SJCRH30 (cell line): ENCODE measurements around the gene COL5A1. TPM values are rescaled to one million over a fixed set of nuclear protein-coding genes. Genes with fewer than 3 reads are reported as not detected.
A peak's percentile ranks its signal among the peaks of the same experiment; 100 is the strongest.
"Not testable (repeated sequence)": the region's sequence is repeated elsewhere in the genome, so short reads cannot be mapped to it uniquely, and the experiment has no call there.

Source experiments
- DNase-seq, 2 experiments: peaks; one replicate each; pipeline ENCODE4 v3.0.0-alpha.2; 2015 to 2020
- H3K27ac ChIP-seq: fragments of 250-450 bp; sonication (Bioruptor Pico); 2 replicates; pipeline ENCODE4 v1.5.1; 2020; ENCODE audit warnings: mild to moderate bottlenecking, moderate library complexity
- H3K27me3 ChIP-seq: fragments of 250-450 bp; sonication (Bioruptor Pico); 2 replicates; pipeline ENCODE4 v1.5.1; 2020; ENCODE audit warnings: mild to moderate bottlenecking, moderate library complexity
- H3K36me3 ChIP-seq: fragments of 250-450 bp; sonication (Bioruptor Pico); 2 replicates; pipeline ENCODE4 v1.5.1; 2020; ENCODE audit warnings: mild to moderate bottlenecking, moderate library complexity
- H3K4me1 ChIP-seq: fragments of 250-450 bp; sonication (Bioruptor Pico); 2 replicates; pipeline ENCODE4 v1.5.1; 2020; ENCODE audit warnings: mild to moderate bottlenecking, moderate library complexity
- H3K4me3 ChIP-seq: fragments of 250-450 bp; sonication (Bioruptor Pico); 2 replicates; pipeline ENCODE4 v1.5.1; 2020; ENCODE audit warnings: mild to moderate bottlenecking, moderate library complexity
- H3K9me3 ChIP-seq: fragments of 250-450 bp; sonication (Bioruptor Pico); replicated peaks from 2 replicates; pipeline ENCODE4 v1.5.1; 2020; ENCODE audit warnings: mild to moderate bottlenecking, moderate library complexity
- total RNA-seq: library from RNA; depleted of rRNA; stranded (reverse); fragments of >200 nt; shearing (Covaris generic); gene quantifications from 2 replicates; pipeline ENCODE4 v1.2.3, GENCODE V29; 2014

COL5A1 gene
- total RNA-seq, 1 experiment from 2014 or later: 32.1 TPM

DNA sequence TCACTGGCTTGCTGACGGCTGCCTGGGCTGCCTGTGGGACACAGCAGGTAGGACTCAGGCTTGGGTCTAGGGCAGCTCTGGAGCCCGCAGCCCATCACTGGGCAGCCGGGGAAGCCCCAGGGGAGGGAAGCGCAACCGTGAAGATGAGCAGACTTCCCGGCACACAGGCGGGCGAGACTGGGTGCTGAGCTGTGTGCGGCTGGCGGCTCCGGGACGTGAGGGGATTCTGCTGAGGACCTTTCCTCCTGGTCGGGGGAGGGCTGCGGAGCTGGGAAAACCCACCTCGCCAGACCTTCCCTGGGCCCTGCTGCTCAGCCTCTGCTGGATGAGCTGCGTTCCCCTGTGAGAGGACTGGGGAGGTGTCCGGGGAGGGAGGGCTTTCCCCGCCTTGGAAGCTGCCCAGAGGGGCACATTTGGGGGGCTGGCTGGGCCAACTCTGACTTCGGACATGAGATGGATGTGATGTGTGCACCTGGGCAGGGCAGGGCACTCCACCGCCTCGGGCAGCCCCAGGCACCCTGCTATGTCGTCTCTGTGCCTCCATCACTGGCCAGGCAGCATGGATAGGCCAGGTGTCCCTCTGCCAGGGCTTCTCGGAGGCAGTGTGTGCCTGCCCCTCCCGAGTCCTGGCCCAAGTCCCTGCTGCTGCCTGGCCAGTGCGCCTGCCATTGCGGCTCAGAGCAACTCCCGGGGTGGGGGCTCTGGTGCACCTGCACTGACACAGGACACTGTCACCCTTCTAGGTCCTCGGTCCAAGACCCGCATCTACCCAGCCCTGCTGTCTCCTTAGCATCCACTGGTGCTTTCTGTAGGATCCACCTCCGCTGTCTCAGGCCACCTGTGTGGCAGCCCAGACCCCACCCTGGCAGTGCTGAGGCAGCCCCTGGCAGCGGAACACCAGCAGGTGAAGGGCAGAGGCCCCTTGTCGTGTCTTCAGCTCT is 66.4 kb downstream of the COL5A1 start:
- Histone ChIP-seq H3K9me3 (no peaks in the 10 kb centered on the region), H3K36me3 (0 out of 2 replicates have a peak, but pooled peaks cover 2% of the 10 kb centered on the region), H3K27me3 (no peaks in the 10 kb centered on the region), H3K27ac (peak overlapping the region; percentile 71), H3K4me3 (no peak overlapping the region), H3K4me1 (peaks cover 19% of the 10 kb centered on the region)
- no peak for DNase-seq

DNA sequence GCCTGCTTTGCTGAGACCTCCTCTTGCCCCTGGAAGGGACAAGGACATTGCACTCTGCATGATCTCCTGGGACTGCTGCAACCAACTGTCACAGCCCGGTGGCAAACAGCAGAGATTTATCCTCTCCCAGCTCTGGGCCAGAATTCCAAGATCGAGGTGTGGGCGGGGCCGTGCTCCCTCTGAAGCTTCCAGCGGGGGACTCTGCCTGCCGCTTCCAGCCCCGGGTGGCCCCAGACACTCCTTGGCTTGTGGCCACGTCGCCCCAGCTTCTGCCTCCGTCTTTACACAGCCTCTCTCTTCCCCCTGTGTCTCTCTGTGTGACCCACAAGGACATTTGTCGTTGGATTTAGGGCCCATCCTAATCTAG is 67.1 kb downstream of the COL5A1 start:
- Histone ChIP-seq H3K4me1 (peaks cover 19% of the 10 kb centered on the region), H3K9me3 (no peaks in the 10 kb centered on the region), H3K27ac (no peak overlapping the region), H3K4me3 (no peak overlapping the region), H3K27me3 (no peaks in the 10 kb centered on the region), H3K36me3 (0 out of 2 replicates have a peak, but pooled peaks cover 2% of the 10 kb centered on the region)
- no peak for DNase-seq

GRCh38 chr9:134709512-134710270 is 68.1 kb downstream of the COL5A1 start:
- H3K4me1 ChIP-seq: peaks cover 19% of the 10 kb centered on the region
- H3K4me3 ChIP-seq: no peak overlapping the region
- no peaks in the 10 kb centered on the region for H3K9me3 ChIP-seq
- H3K36me3 ChIP-seq: 0 out of 2 replicates have a peak, but pooled peaks cover 2% of the 10 kb centered on the region
- no peaks in the 10 kb centered on the region for H3K27me3 ChIP-seq
- DNase-seq: no peak
- no peak overlapping the region for H3K27ac ChIP-seq

DNA sequence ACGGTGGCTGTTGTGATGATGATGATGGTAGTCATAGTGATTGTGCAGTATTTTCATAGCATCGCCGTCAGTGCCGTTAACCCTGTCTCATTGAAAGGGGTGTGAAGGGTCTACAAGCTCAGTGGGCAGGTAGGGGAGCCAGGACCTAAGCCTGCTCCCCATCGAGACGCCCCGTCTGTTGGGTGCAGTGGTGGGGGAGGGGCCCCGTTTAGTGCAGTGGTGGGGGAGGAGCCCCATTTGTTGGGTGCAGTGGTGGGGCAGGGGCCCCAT is 68.6 kb downstream of the COL5A1 start:
- Histone ChIP-seq H3K36me3 (0 out of 2 replicates have a peak, but pooled peaks cover 2% of the 10 kb centered on the region), H3K4me1 (peaks cover 19% of the 10 kb centered on the region), H3K27me3 (no peaks in the 10 kb centered on the region), H3K9me3 (no peaks in the 10 kb centered on the region), H3K4me3 (no peak overlapping the region), H3K27ac (no peak overlapping the region)
- no peak for DNase-seq

- Histone ChIP-seq H3K4me1 (peaks cover 22% of the 10 kb centered on the region), H3K27me3 (no peaks in the 10 kb centered on the region), H3K9me3 (no peaks in the 10 kb centered on the region), H3K4me3 (no peak overlapping the region), H3K27ac (no peak overlapping the region), H3K36me3 (0 out of 2 replicates have a peak, but pooled peaks cover 2% of the 10 kb centered on the region)
- no peak for DNase-seq
Measured at GRCh38 chr9:134710901-134711300, 69.3 kb downstream of the COL5A1 start.

DNA sequence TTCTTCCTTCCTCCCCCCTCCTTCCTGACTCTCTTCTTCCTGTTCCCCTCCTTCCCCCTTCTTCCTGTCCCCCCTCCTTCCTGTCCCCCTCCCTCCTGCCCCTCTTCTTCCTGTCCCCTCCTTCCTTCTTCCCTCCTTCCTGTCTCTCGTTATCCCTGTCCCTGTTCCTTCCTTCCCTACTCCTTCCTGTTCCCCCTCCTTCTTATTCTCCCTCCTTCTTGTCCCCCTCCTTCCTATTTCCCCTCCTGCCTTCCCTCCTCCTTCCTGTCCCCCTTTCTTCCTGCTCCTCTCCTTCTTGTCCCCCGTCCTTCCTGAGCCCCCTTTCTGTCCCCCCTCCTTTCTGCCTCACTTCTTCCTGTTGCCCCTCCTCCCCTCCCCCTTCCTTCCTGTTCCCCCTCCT is 70.6 kb downstream of the COL5A1 start:
- no peak for DNase-seq
- Histone ChIP-seq H3K36me3 (no peaks in the 10 kb centered on the region; the same call in 1 of the 2 replicates), H3K27ac (no peak overlapping the region), H3K4me3 (no peak overlapping the region), H3K27me3 (no peaks in the 10 kb centered on the region), H3K9me3 (no peaks in the 10 kb centered on the region), H3K4me1 (peaks cover 12% of the 10 kb centered on the region)

- no peak overlapping the region for H3K27ac ChIP-seq
- no peaks in the 10 kb centered on the region for H3K27me3 ChIP-seq
- no peak for DNase-seq
- H3K9me3 ChIP-seq: no peaks in the 10 kb centered on the region
- H3K36me3 ChIP-seq: no peaks in the 10 kb centered on the region; the same call in 1 of the 2 replicates
- peaks cover 8% of the 10 kb centered on the region for H3K4me1 ChIP-seq
- H3K4me3 ChIP-seq: no peak overlapping the region
Measured at GRCh38 chr9:134712926-134713325, 71.3 kb downstream of the COL5A1 start.

DNA sequence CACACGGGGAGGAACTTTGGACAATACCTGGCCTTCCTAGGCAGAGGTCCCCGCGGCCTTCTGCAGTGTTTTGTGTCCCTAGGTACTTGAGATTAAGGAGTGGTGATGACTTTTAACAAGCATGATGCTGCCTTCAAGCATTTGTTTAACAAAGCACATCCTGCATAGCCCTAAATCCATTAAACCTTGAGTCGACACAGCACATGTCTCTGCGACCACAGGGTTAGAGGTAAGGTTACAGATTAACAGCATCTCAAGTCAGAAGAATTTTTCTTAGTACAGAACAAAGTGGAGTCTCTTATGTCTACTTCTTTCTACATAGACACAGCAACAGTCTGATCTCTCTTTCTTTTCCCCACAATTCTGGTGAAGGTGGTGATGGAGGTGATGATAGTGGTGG is 73.9 kb downstream of the COL5A1 start:
- not testable (repeated sequence) for H3K4me3 ChIP-seq, DNase-seq, H3K27me3 ChIP-seq, H3K36me3 ChIP-seq, H3K27ac ChIP-seq, H3K9me3 ChIP-seq
- peaks cover 15% of the 10 kb centered on the region for H3K4me1 ChIP-seq

GRCh38 chr9:134716067-134716466 is 74.5 kb downstream of the COL5A1 start:
- Histone ChIP-seq H3K4me3 (no peak overlapping the region), H3K4me1 (peaks cover 15% of the 10 kb centered on the region), H3K27ac (no peak overlapping the region), H3K9me3 (no peaks in the 10 kb centered on the region), H3K27me3 (no peaks in the 10 kb centered on the region), H3K36me3 (no peaks in the 10 kb centered on the region; the same call in 1 of the 2 replicates)
- no peak for DNase-seq

DNA sequence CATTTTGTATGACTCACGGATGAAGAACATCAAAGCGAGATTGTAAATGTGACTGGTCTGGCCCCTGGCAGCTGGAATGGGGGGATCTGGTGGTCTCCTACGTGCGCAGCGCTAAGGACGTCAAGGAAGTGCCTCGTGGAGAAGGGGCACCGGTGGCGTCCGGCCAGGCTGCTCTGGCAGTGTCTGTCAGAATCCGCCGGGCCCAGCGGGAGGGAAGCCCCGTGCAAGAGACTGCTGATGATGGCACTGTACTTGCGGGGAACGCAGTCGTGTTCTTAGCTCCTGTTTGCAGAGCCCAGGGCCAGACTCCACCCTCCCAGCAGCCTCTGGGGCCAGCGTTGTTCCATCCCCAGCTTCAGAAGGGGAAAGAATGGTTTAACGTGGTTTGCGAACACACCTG is 75.5 kb downstream of the COL5A1 start:
- H3K27ac ChIP-seq: no peak overlapping the region
- no peak for DNase-seq
- H3K9me3 ChIP-seq: no peaks in the 10 kb centered on the region
- no peak overlapping the region for H3K4me3 ChIP-seq
- peaks cover 16% of the 10 kb centered on the region for H3K4me1 ChIP-seq
- no peaks in the 10 kb centered on the region for H3K27me3 ChIP-seq
- H3K36me3 ChIP-seq: no peaks in the 10 kb centered on the region; the same call in 1 of the 2 replicates

DNA sequence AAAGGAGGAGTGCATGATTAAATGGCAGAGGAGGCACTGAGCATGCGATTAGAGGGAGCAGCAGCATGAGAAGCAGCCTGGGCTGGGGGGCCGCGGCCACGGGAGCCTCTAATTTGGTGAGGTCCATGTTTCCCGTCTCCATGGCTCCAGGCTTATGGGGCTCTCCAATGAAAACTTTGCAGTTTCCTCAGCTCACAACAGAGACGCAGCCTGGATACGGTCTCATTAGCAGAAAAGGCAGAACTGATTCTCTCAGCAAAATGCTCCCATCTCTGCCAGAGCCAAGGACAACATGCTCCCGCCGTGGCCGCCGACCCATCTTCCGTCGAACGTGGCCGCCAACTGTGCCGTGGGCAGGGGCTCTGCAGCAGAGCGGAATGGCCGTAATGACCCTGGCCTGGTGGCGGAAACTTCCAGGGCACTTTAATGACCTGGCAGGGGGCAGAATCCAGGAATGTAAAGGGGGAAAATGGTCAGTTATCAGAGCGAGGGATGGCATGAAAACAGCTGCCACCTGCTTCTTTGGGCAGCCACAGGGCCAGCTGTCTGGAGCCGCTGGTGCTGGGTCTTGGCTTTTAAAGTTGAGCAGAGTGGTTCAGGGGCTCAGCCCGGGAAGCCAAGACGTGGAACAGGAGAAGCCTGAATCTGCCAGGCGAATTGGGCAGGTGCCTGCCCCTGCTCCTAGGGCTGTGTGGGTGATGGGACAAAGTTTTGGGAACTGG is 76.5 kb downstream of the COL5A1 start:
- DNase-seq: peak; percentile 33 to 49
- no peaks in the 10 kb centered on the region for H3K9me3 ChIP-seq
- no peaks in the 10 kb centered on the region for H3K27me3 ChIP-seq
- H3K27ac ChIP-seq: peak overlapping the region; percentile 42; the same call in 1 of the 2 replicates
- no peak overlapping the region for H3K4me3 ChIP-seq
- peaks cover 26% of the 10 kb centered on the region for H3K4me1 ChIP-seq
- H3K36me3 ChIP-seq: no peaks in the 10 kb centered on the region; the same call in 1 of the 2 replicates

GRCh38 chr9:134719331-134719730 is 77.7 kb downstream of the COL5A1 start:
- H3K36me3 ChIP-seq: no peaks in the 10 kb centered on the region; the same call in 1 of the 2 replicates

DNA sequence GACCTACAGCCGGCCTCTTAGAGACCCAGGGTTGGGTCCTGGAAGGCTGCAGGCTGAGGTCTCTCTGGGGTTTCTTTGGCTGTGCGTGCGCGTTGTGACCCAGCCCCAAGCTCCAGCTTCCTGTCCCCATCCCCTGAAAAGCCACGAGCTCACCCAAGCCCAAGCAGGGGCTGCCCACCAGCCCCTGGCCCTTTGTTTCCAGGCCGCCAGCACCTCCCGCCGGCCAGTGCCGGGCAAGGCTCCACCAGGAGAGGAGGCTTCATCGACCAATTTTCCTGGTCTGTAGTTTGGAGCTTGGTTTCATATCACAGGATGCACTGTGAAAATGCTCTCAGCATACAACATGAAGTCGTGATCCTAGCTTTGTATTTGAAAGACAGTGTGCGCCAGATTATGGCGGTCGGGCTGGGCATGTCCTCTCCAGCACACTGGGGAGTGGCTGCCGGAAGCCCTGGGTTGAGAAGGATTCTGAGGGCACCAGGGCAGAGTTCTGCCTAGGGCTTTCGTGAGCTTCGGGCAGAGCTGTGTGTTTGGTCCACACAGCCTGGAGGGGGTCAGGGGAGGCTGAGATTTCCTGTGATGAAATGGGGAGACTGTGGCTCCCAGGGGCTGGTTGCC is 78.6 kb downstream of the COL5A1 start:
- H3K9me3 ChIP-seq: no peaks in the 10 kb centered on the region
- H3K27me3 ChIP-seq: no peaks in the 10 kb centered on the region
- no peak overlapping the region for H3K27ac ChIP-seq
- no peaks in the 10 kb centered on the region; the same call in 1 of the 2 replicates for H3K36me3 ChIP-seq
- H3K4me3 ChIP-seq: no peak overlapping the region
- peaks cover 34% of the 10 kb centered on the region for H3K4me1 ChIP-seq
- DNase-seq: no peak

More at GRCh38 chr9:134719331-134719730, 77.7 kb downstream of the COL5A1 start:
- no peaks in the 10 kb centered on the region for H3K9me3 ChIP-seq
- H3K27ac ChIP-seq: no peak overlapping the region
- DNase-seq: no peak
- H3K4me3 ChIP-seq: no peak overlapping the region
- H3K27me3 ChIP-seq: no peaks in the 10 kb centered on the region
- peaks cover 34% of the 10 kb centered on the region for H3K4me1 ChIP-seq

- Histone ChIP-seq H3K36me3 (no peaks in the 10 kb centered on the region; the same call in 1 of the 2 replicates), H3K9me3 (no peaks in the 10 kb centered on the region), H3K27ac (no peak overlapping the region), H3K4me3 (no peak overlapping the region), H3K4me1 (peaks cover 32% of the 10 kb centered on the region), H3K27me3 (no peaks in the 10 kb centered on the region)
- DNase-seq: no peak
Measured at GRCh38 chr9:134720796-134721195, 79.2 kb downstream of the COL5A1 start.
